ENCODE measurements around the gene GALNT7. TPM values are rescaled to one million over a fixed set of nuclear protein-coding genes. Genes with fewer than 3 reads are reported as not detected.

Gene GALNT7
- total and polyA plus RNA-seq, 10 of the 15 experiments (the other 5 are each of a cell fraction or from before 2014, with no cell fraction given) = 14.2 to 33.2 (median 28.9) TPM

DNA sequence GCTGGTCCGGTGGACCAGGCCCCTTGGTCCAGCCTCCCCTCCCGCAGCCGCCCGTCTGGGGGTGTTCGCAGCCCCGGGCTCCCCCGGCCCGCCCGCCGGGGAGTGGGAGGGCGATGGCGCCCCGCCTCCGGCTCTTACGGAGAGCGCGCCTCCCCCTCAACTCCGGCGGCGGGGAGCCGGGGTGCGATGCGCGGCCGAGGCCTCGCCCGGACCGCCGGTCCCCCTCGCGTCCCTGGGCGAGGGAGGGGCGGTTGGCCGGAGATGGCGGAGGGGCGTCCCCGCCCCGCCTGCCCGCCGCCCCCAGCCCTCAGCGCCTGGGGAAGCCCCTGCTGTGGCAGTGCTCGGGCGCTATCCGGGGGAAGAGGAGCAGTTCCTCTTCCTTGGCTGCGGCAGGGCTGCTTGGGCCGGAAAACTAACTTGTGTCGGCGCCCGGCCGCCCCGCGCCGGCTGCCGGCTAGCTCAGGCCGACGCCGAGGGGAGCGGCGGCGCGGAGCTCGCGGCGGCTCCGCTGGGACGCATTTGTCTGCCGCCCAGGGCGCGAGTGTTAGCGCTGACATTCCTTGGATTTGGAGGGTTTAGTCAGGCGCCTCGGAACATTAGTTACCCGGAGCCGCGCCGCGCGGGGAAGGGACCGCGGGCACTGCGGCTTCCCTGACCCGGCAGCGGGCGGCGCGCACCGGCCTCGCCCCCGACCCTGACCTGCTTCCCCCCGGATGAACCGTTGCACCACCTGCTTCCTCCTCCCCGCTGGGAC is 994 bp downstream of the GALNT7 start (continued):
- TF ChIP-seq, protein P1, sequence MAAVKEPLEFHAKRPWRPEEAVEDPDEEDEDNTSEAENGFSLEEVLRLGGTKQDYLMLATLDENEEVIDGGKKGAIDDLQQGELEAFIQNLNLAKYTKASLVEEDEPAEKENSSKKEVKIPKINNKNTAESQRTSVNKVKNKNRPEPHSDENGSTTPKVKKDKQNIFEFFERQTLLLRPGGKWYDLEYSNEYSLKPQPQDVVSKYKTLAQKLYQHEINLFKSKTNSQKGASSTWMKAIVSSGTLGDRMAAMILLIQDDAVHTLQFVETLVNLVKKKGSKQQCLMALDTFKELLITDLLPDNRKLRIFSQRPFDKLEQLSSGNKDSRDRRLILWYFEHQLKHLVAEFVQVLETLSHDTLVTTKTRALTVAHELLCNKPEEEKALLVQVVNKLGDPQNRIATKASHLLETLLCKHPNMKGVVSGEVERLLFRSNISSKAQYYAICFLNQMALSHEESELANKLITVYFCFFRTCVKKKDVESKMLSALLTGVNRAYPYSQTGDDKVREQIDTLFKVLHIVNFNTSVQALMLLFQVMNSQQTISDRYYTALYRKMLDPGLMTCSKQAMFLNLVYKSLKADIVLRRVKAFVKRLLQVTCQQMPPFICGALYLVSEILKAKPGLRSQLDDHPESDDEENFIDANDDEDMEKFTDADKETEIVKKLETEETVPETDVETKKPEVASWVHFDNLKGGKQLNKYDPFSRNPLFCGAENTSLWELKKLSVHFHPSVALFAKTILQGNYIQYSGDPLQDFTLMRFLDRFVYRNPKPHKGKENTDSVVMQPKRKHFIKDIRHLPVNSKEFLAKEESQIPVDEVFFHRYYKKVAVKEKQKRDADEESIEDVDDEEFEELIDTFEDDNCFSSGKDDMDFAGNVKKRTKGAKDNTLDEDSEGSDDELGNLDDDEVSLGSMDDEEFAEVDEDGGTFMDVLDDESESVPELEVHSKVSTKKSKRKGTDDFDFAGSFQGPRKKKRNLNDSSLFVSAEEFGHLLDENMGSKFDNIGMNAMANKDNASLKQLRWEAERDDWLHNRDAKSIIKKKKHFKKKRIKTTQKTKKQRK (IDR thresholded peaks at IDR 0.05; ENCODE audit: low read depth, low read length) = no peak
- TF ChIP-seq NR2F1 (conservative IDR thresholded peaks at IDR 0.05) = peak; percentile 60
- TF ChIP-seq GATAD2B (conservative IDR thresholded peaks at IDR 0.05; ENCODE audit: low read depth) = peak; percentile 79; the same call in 1 of the 2 replicates
- TF ChIP-seq NFIC (IDR thresholded peaks at IDR 0.05; ENCODE audit: low read depth, low read length) = no peak
- TF ChIP-seq, protein P2, sequence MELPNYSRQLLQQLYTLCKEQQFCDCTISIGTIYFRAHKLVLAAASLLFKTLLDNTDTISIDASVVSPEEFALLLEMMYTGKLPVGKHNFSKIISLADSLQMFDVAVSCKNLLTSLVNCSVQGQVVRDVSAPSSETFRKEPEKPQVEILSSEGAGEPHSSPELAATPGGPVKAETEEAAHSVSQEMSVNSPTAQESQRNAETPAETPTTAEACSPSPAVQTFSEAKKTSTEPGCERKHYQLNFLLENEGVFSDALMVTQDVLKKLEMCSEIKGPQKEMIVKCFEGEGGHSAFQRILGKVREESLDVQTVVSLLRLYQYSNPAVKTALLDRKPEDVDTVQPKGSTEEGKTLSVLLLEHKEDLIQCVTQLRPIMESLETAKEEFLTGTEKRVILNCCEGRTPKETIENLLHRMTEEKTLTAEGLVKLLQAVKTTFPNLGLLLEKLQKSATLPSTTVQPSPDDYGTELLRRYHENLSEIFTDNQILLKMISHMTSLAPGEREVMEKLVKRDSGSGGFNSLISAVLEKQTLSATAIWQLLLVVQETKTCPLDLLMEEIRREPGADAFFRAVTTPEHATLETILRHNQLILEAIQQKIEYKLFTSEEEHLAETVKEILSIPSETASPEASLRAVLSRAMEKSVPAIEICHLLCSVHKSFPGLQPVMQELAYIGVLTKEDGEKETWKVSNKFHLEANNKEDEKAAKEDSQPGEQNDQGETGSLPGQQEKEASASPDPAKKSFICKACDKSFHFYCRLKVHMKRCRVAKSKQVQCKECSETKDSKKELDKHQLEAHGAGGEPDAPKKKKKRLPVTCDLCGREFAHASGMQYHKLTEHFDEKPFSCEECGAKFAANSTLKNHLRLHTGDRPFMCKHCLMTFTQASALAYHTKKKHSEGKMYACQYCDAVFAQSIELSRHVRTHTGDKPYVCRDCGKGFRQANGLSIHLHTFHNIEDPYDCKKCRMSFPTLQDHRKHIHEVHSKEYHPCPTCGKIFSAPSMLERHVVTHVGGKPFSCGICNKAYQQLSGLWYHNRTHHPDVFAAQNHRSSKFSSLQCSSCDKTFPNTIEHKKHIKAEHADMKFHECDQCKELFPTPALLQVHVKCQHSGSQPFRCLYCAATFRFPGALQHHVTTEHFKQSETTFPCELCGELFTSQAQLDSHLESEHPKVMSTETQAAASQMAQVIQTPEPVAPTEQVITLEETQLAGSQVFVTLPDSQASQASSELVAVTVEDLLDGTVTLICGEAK (IDR thresholded peaks at IDR 0.05; ENCODE audit: borderline replicate concordance) = no peak
- TF ChIP-seq TBL1XR1 (IDR thresholded peaks at IDR 0.05; ENCODE audit: low read depth, low read length) = 0 out of 2 replicates have a peak, but pooled peaks have one; percentile 22
- TF ChIP-seq, protein P3, sequence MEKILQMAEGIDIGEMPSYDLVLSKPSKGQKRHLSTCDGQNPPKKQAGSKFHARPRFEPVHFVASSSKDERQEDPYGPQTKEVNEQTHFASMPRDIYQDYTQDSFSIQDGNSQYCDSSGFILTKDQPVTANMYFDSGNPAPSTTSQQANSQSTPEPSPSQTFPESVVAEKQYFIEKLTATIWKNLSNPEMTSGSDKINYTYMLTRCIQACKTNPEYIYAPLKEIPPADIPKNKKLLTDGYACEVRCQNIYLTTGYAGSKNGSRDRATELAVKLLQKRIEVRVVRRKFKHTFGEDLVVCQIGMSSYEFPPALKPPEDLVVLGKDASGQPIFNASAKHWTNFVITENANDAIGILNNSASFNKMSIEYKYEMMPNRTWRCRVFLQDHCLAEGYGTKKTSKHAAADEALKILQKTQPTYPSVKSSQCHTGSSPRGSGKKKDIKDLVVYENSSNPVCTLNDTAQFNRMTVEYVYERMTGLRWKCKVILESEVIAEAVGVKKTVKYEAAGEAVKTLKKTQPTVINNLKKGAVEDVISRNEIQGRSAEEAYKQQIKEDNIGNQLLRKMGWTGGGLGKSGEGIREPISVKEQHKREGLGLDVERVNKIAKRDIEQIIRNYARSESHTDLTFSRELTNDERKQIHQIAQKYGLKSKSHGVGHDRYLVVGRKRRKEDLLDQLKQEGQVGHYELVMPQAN (conservative IDR thresholded peaks at IDR 0.05) = no peak; the same call in 1 of the 2 replicates
- TF ChIP-seq, protein P4, sequence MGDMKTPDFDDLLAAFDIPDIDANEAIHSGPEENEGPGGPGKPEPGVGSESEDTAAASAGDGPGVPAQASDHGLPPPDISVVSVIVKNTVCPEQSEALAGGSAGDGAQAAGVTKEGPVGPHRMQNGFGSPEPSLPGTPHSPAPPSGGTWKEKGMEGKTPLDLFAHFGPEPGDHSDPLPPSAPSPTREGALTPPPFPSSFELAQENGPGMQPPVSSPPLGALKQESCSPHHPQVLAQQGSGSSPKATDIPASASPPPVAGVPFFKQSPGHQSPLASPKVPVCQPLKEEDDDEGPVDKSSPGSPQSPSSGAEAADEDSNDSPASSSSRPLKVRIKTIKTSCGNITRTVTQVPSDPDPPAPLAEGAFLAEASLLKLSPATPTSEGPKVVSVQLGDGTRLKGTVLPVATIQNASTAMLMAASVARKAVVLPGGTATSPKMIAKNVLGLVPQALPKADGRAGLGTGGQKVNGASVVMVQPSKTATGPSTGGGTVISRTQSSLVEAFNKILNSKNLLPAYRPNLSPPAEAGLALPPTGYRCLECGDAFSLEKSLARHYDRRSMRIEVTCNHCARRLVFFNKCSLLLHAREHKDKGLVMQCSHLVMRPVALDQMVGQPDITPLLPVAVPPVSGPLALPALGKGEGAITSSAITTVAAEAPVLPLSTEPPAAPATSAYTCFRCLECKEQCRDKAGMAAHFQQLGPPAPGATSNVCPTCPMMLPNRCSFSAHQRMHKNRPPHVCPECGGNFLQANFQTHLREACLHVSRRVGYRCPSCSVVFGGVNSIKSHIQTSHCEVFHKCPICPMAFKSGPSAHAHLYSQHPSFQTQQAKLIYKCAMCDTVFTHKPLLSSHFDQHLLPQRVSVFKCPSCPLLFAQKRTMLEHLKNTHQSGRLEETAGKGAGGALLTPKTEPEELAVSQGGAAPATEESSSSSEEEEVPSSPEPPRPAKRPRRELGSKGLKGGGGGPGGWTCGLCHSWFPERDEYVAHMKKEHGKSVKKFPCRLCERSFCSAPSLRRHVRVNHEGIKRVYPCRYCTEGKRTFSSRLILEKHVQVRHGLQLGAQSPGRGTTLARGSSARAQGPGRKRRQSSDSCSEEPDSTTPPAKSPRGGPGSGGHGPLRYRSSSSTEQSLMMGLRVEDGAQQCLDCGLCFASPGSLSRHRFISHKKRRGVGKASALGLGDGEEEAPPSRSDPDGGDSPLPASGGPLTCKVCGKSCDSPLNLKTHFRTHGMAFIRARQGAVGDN (IDR thresholded peaks at IDR 0.05) = peak; percentile 19; the same call in 1 of the 2 replicates
- TF ChIP-seq, protein P5, sequence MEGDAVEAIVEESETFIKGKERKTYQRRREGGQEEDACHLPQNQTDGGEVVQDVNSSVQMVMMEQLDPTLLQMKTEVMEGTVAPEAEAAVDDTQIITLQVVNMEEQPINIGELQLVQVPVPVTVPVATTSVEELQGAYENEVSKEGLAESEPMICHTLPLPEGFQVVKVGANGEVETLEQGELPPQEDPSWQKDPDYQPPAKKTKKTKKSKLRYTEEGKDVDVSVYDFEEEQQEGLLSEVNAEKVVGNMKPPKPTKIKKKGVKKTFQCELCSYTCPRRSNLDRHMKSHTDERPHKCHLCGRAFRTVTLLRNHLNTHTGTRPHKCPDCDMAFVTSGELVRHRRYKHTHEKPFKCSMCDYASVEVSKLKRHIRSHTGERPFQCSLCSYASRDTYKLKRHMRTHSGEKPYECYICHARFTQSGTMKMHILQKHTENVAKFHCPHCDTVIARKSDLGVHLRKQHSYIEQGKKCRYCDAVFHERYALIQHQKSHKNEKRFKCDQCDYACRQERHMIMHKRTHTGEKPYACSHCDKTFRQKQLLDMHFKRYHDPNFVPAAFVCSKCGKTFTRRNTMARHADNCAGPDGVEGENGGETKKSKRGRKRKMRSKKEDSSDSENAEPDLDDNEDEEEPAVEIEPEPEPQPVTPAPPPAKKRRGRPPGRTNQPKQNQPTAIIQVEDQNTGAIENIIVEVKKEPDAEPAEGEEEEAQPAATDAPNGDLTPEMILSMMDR (IDR thresholded peaks at IDR 0.05 in 2 of 3, conservative IDR thresholded peaks at IDR 0.05 in 1 of 3; ENCODE audit: control insufficient read depth in 2 of 3, extremely low read depth in 1 of 3, insufficient read depth in 1 of 3, low read depth in 3 of 3, low read length in 3 of 3) = no peak

Measured in GM12878 (cell line).